Measurements from ENCODE around the gene CAMK2N1. TPM values are rescaled to one million over a fixed set of nuclear protein-coding genes. Genes with fewer than 3 reads are reported as not detected.

CAMK2N1 gene
- total and polyA plus RNA-seq, 10 of the 15 experiments (the other 5 are each of a cell fraction or from before 2014, with no cell fraction given) = 0.23 TPM; not detected in 9

GRCh38 chr1:20499718-20500117 is 13.7 kb upstream of the CAMK2N1 start:
- ChIA-PET CTCF (no interaction called here), POLR2A (no interaction called here), SMC1A (ENCODE audit: uncharacterized antibody, unreplicated experiment) (interaction anchor here (0.7 kb wide), 1 partner anchor 29 kb away, joined by 3 read pairs; no protein-coding TSS in a partner anchor), RAD21 (ENCODE audit: unreplicated experiment) (no interaction called here)
- Histone ChIP-seq H2AFZ (ENCODE audit: control insufficient read depth, low read depth, low read length) (no peak overlapping the region), H3K27ac (ENCODE audit: control insufficient read depth, insufficient read depth) (no peak overlapping the region), H3K36me3 (ENCODE audit: control insufficient read depth in 2 of 2, insufficient read depth in 2 of 2, low read length in 1 of 2) (peaks cover 14 to 15% of the 10 kb centered on the region in 2 experiments; a peak in 3 of 4 replicates), H3K4me1 (ENCODE audit: control insufficient read depth, insufficient read depth, low read length) (no peaks in the 10 kb centered on the region), H3K4me2 (ENCODE audit: control insufficient read depth, insufficient read depth) (no peak overlapping the region), H3K9me3 (replicated peaks; ENCODE audit: control insufficient read depth, insufficient read depth, low read length) (no peaks in the 10 kb centered on the region), H3K9ac (ENCODE audit: control insufficient read depth, insufficient read depth, low read length) (no peak overlapping the region), H3K27me3 (replicated peaks in 1 of 2; ENCODE audit: control insufficient read depth in 2 of 2, insufficient read depth in 2 of 2, low read length in 1 of 2) (no peaks in the 10 kb centered on the region), H4K20me1 (ENCODE audit: control insufficient read depth, insufficient read depth) (no peaks in the 10 kb centered on the region), H3K79me2 (ENCODE audit: control insufficient read depth, insufficient read depth, low read length) (no peaks in the 10 kb centered on the region; the same call in 1 of the 2 replicates), H3K4me3 (no peak overlapping the region)
- FAIRE-seq (no peak), ATAC-seq (no peak), DNase-seq (ENCODE audit: low read depth, low spot score) (no peak)
- TF ChIP-seq KAT2A (conservative IDR thresholded peaks at IDR 0.05; ENCODE audit: control insufficient read depth, low read depth, low read length) = no peak
- no peak for TF ChIP-seq ZZZ3 (IDR thresholded peaks at IDR 0.05; ENCODE audit: control insufficient read depth, insufficient read length, low read depth)
- no peak for TF ChIP-seq POLR2AphosphoS2 (IDR thresholded peaks at IDR 0.05; ENCODE audit: low read depth, low read length)
- TF ChIP-seq ZSCAN29 (IDR thresholded peaks at IDR 0.05) = no peak
- no peak for TF ChIP-seq HDAC6 (IDR thresholded peaks at IDR 0.05; ENCODE audit: unreplicated experiment)
- TF ChIP-seq WRNIP1 (IDR thresholded peaks at IDR 0.05; ENCODE audit: borderline replicate concordance, low read depth, low read length) = no peak
- TF ChIP-seq RBBP5 (conservative IDR thresholded peaks at IDR 0.05) = no peak
- TF ChIP-seq FOXK2 (IDR thresholded peaks at IDR 0.05) = no peak
- TF ChIP-seq TCF12 (IDR thresholded peaks at IDR 0.05; ENCODE audit: low read depth, low read length) = no peak
- no peak for TF ChIP-seq RFX5 (IDR thresholded peaks at IDR 0.05; ENCODE audit: low read depth, low read length)
- no peak for TF ChIP-seq FOS (IDR thresholded peaks at IDR 0.05; ENCODE audit: borderline replicate concordance, extremely low read depth, insufficient read length)
- in situ Hi-C loops (cut with MboI) = loop anchor here (10.0 kb wide), 1 partner anchor 585 kb away; no protein-coding TSS in a partner anchor
- BruUV-seq (replicated peaks) = no TSS peak
- intact Hi-C loops (cut with micrococcal nuclease; ENCODE audit: unreplicated experiment) = no loop called here
- 98% methylated on average over 14 of the region's 14 CpGs for WGBS (ENCODE audit: insufficient coverage, insufficient replicate concordance, low lambda C conversion rate, missing lambda C conversion rate)
